Neural progenitor cell (in vitro differentiated cells): ENCODE results near the gene MEN1. TPM values are rescaled to one million over a fixed set of nuclear protein-coding genes. Genes with fewer than 3 reads are reported as not detected.
"Not testable (repeated sequence)": the region's sequence is repeated elsewhere in the genome, so short reads cannot be mapped to it uniquely, and the experiment has no call there.

Experiments used
- DNase-seq: peaks from one replicate; pipeline ENCODE4 v3.0.0-alpha.2; 2016; ENCODE audit warnings: low spot score
- H2AFZ ChIP-seq: fragments of 200-600 bp; sonication (generic); replicated peaks from 2 replicates; pipeline ENCODE4 v1.6.1; 2016; ENCODE audit warnings: antibody characterized with exemption
- H3F3A ChIP-seq: fragments of 200-600 bp; sonication (generic); 2 replicates; pipeline ENCODE4 v1.6.1; 2016; ENCODE audit warnings: antibody characterized with exemption, low read depth
- H3K27ac ChIP-seq: fragments of 200-600 bp; sonication (generic); 2 replicates; pipeline ENCODE4 v1.5.1; 2016; ENCODE audit warnings: mild to moderate bottlenecking
- H3K27me3 ChIP-seq: fragments of 200-600 bp; sonication (generic); 2 replicates; pipeline ENCODE4 v1.6.1; 2016; ENCODE audit warnings: mild to moderate bottlenecking, moderate library complexity
- H3K36me3 ChIP-seq: fragments of 200-600 bp; sonication (generic); 2 replicates; pipeline ENCODE4 v1.5.1; 2016
- H3K4me1 ChIP-seq: fragments of 200-600 bp; sonication (generic); 2 replicates; pipeline ENCODE4 v1.6.1; 2016; ENCODE audit warnings: mixed run types
- H3K4me2 ChIP-seq: fragments of 200-600 bp; sonication (generic); 2 replicates; pipeline ENCODE4 v1.6.1; 2016
- H3K4me3 ChIP-seq: fragments of 200-600 bp; sonication (generic); 2 replicates; pipeline ENCODE4 v1.5.1; 2016
- H3K79me2 ChIP-seq: fragments of 200-600 bp; sonication (generic); 2 replicates; pipeline ENCODE4 v1.6.1; 2016; ENCODE audit warnings: low read depth
- H3K9ac ChIP-seq: fragments of 200-600 bp; sonication (generic); 2 replicates; pipeline ENCODE4 v1.6.1; 2016
- H3K9me3 ChIP-seq: fragments of 200-600 bp; sonication (generic); 2 replicates; pipeline ENCODE4 v1.5.1; 2016; ENCODE audit warnings: low read depth
- H4K20me1 ChIP-seq: fragments of 200-600 bp; sonication (generic); 2 replicates; pipeline ENCODE4 v1.6.1; 2016; ENCODE audit warnings: low read depth
- H3K27ac Mint-ChIP-seq: 3 replicates; pipeline ENCODE4 v1.8.0; 2021; ENCODE audit warnings: mixed read lengths
- H3K27me3 Mint-ChIP-seq: 2 replicates; pipeline ENCODE4 v1.8.0; 2022; ENCODE audit warnings: low read depth, mild to moderate bottlenecking, inconsistent platforms, moderate library complexity, mixed read lengths; ENCODE audit not compliant: insufficient read depth
- H3K36me3 Mint-ChIP-seq: 3 replicates; pipeline ENCODE4 v1.8.0; 2021; ENCODE audit warnings: mixed read lengths
- H3K4me1 Mint-ChIP-seq: 3 replicates; pipeline ENCODE4 v1.8.0; 2021; ENCODE audit warnings: mixed read lengths
- H3K4me3 Mint-ChIP-seq: 3 replicates; pipeline ENCODE4 v1.8.0; 2021; ENCODE audit warnings: mild to moderate bottlenecking, moderate library complexity, mixed read lengths
- H3K9me3 Mint-ChIP-seq: 3 replicates; pipeline ENCODE4 v1.8.0; 2020; ENCODE audit warnings: mixed read lengths
- CTCF ChIP-seq: fragments of 200-600 bp; sonication (generic); IDR thresholded peaks from 2 replicates; pipeline ENCODE4 v1.5.1; 2017; ENCODE audit warnings: antibody characterized with exemption, mild to moderate bottlenecking
- EZH2 ChIP-seq: fragments of 200-600 bp; sonication (generic); IDR thresholded peaks from 2 replicates; pipeline ENCODE4 v1.6.1; 2017; ENCODE audit warnings: antibody characterized with exemption, mild to moderate bottlenecking, moderate library complexity
- EZH2phosphoT487 ChIP-seq: fragments of 200-600 bp; sonication (generic); IDR thresholded peaks from 2 replicates; pipeline ENCODE4 v1.6.1; 2017; ENCODE audit warnings: antibody characterized with exemption
- total RNA-seq: library from RNA; depleted of rRNA; stranded (reverse); fragments of >200 nt; gene quantifications from 2 replicates; pipeline ENCODE4 v1.2.3, GENCODE V29; 2015; ENCODE audit warnings: low replicate concordance

The MEN1 gene
- total RNA-seq, 1 donor from 2014 or later: 11.4 TPM

GRCh38 chr11:64846998-64847666, 36.8 kb upstream of the MEN1 start:
- Histone ChIP-seq H3K9me3 (no peaks in the 10 kb centered on the region), H3F3A (peaks cover 40% of the 10 kb centered on the region), H3K4me1 (peaks cover 19% of the 10 kb centered on the region), H4K20me1 (no peaks in the 10 kb centered on the region), H3K4me3 (no peak overlapping the region), H2AFZ (no peak overlapping the region), H3K4me2 (no peak overlapping the region), H3K79me2 (no peaks in the 10 kb centered on the region), H3K27me3 (peaks cover 14% of the 10 kb centered on the region), H3K27ac (no peak overlapping the region), H3K9ac (no peak overlapping the region), H3K36me3 (no peaks in the 10 kb centered on the region)
- Mint-ChIP-seq H3K9me3 (no peaks in the 10 kb centered on the region), H3K27me3 (peaks cover 19% of the 10 kb centered on the region), H3K36me3 (no peaks in the 10 kb centered on the region), H3K27ac (no peak overlapping the region), H3K4me3 (no peak overlapping the region), H3K4me1 (peaks cover 26% of the 10 kb centered on the region)
- peak; percentile 97 for DNase-seq
- no peak for TF ChIP-seq EZH2phosphoT487
- TF ChIP-seq CTCF: peak; percentile 98
- TF ChIP-seq EZH2: no peak

DNA sequence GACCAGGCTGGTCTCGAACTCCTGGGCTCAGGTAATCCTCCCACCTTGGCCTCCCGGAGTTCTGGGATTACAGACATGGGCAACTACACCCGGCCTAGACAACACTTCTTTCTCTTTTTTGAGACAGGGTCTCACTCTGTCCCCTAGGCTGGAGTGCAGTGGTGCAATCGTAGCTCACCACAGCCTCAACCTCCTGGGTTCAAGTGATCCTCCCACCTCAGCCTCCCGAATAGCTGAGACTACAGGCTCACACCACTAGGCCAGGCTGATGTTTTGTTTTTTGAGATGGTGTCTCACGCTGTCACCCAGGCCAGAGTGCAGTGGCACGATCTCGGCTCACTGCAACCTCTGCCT, 35.4 kb upstream of the MEN1 start:
- H3K27ac Mint-ChIP-seq, H4K20me1 ChIP-seq, H3K4me3 Mint-ChIP-seq, H3K4me3 ChIP-seq, H3K36me3 Mint-ChIP-seq, H3K79me2 ChIP-seq, H3K27ac ChIP-seq, DNase-seq, H2AFZ ChIP-seq, H3K36me3 ChIP-seq, H3K9ac ChIP-seq, H3K4me2 ChIP-seq, H3K9me3 ChIP-seq, H3K9me3 Mint-ChIP-seq: not testable (repeated sequence)
- Mint-ChIP-seq H3K27me3 (peaks cover 19% of the 10 kb centered on the region), H3K4me1 (peaks cover 21% of the 10 kb centered on the region)
- Histone ChIP-seq H3F3A (peaks cover 40% of the 10 kb centered on the region), H3K4me1 (peaks cover 24% of the 10 kb centered on the region), H3K27me3 (peaks cover 14% of the 10 kb centered on the region)

DNA sequence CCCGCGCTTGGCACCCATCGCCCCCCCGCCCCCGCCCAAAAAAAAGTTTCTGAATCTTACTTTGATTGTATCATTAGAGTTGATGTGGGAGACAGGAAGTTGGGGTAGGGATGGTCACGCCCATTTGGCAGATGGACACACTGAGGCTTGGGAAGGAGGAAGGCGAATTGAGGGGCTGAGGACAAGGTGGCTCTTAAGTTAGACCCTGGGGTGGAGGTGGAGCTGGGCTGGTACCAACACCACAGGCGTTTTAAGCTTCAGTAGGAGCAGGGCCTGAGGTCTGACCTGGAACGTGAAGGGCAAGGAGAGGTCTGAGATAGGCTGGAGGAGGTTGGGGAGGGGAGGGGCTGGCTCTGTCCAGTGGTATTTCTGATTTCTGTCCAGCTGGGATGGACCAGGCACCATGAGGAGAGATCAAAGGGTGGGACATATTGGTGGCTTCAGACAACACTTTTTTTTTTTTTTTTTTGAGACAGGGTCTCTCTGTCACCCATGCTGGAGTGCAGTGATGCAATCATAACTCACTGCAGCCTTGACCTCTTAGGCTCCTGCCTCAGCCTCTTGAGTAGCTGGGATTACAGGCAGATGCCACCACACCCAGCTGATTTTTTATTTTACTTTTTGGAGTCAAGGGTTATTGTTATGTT, 34.9 kb upstream of the MEN1 start:
- Mint-ChIP-seq H3K36me3 (no peaks in the 10 kb centered on the region), H3K4me1 (peaks cover 21% of the 10 kb centered on the region), H3K9me3 (no peaks in the 10 kb centered on the region), H3K4me3 (peak overlapping the region; percentile 74), H3K27me3 (peaks cover 19% of the 10 kb centered on the region), H3K27ac (peak overlapping the region; percentile 42)
- H3K4me3 ChIP-seq: peak overlapping the region; percentile 67
- TF ChIP-seq EZH2phosphoT487 (no peak), EZH2 (no peak), CTCF (no peak)
- DNase-seq: no peak
- no peaks in the 10 kb centered on the region for H3K36me3 ChIP-seq
- peak overlapping the region; percentile 91 for H2AFZ ChIP-seq
- H3K27me3 ChIP-seq: peaks cover 14% of the 10 kb centered on the region
- H3K4me1 ChIP-seq: peaks cover 24% of the 10 kb centered on the region
- H4K20me1 ChIP-seq: no peaks in the 10 kb centered on the region
- H3K27ac ChIP-seq: no peak overlapping the region
- H3K9me3 ChIP-seq: no peaks in the 10 kb centered on the region
- peak overlapping the region; percentile 84 for H3K4me2 ChIP-seq
- H3F3A ChIP-seq: peaks cover 40% of the 10 kb centered on the region
- H3K9ac ChIP-seq: no peak overlapping the region
- H3K79me2 ChIP-seq: no peaks in the 10 kb centered on the region
